HG02610 (cell line): ENCODE data around the gene RPS6KA2.

Experiments
- ATAC-seq: cut with Tn5 transposase; IDR thresholded peaks from one replicate; pipeline ENCODE4 v1.9.1; 2021; ENCODE audit warnings: mild to moderate bottlenecking, moderate library complexity; ENCODE audit not compliant: unreplicated experiment

Gene RPS6KA2

DNA sequence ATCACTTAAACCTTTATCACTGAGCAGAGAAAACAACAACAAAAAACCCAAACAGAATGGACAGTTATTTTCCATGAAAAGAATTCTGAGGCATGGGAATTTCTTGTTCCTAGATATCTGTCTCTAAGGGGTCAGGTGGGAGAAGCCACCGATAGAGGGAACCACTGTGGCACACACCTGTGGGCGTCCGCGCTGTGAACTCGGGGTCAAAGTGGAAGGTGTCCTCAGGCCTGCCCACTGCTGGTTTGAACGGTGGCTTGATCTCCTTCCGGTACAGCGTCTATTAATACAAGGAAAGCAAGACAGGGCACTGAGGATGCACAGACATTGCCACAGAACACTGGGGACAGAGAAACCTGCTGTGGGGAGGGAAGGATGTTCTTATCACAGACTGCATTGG, 167.8 kb downstream of the RPS6KA2 start:
- ATAC-seq: no peak

DNA sequence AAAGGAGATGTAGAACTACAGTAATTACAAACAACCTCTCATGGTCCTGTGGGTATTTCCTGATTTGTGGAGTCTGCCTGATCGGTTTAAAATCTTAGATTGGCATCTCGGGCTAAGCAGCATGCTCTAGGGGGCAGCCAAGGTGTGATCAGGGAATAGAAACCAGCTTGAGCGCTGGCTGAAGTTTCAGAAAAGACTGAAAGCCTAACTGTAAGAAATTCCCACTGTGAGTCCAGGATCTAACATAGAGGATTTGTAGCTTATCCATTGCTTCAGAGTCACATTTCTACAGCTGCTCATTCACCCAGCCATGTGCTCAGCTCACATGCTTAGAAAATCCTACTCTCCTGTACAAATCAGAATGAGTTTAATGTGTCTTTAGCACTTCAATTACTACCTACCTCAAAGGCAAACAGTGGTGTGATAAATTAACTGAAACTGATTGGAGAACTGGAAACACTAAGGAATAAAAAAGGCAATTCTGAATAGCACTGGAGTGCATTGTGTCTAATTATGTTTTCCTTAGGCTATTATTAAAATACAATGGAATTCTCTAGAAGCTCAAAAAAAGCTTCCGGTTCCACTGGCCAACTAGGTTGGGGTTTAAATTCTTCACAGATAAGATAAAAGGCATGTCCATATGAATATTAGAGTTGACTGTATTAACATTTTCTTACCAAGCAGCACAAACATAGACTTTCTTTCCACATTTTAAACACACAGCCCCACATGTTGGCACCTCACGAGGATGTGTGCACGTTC, 170.5 kb downstream of the RPS6KA2 start:
- ATAC-seq: no peak

DNA sequence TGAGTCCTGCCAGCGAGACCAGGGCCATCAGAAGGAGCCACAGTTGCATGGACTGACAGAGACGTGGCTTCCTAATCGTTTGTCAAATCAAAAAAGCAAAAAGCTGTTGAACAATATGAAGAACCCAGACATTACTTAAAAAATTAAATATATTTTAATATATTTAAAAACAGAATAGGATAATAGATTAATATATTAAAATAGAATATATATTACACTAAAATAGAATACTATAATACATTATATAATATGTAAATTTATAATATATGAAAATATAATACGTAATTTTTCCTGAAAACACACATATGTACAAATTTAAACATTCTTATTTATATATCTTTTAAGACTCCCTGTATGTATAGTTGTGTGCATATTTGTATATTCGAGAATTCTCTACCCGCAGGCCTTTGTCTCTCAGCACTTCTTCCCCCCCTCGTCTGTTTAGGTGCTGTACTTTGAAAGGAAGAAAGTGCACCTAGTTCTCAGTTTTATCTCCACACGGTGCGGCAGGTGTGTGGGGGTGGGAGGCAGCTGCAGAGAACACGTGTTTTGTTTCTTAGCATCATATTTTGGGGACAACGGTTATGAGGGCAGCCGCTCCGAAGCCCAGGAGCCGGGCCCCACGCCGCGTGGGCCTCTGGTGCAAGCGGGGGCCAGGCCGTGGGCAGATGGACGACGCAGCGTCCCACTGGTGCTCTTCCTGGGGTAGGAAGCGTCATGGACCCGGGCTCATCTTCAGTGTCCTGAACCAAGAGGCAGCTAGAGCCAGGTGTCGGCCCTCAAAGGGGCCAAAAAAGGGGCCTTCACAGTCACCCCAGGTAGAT, 172.1 kb downstream of the RPS6KA2 start:
- ATAC-seq: no peak

DNA sequence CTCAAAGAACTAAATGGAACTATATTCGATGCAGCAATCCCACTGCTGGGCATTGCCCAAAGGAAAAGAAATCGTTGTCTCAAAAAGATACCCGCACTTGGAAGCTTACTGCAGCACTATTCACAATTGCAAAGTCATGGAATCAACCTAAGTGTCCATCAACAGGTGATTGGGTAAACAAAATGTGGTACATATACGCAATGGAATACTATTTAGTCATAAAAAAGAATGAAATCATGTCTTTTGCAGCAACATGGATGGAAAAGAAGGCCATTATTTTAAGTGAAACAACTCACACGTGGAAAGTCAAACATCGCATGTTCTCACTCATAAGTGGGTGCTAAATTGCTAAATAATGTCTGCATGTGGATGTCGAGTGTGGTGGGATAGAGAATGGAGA, 173.4 kb downstream of the RPS6KA2 start:
- no peak for ATAC-seq

DNA sequence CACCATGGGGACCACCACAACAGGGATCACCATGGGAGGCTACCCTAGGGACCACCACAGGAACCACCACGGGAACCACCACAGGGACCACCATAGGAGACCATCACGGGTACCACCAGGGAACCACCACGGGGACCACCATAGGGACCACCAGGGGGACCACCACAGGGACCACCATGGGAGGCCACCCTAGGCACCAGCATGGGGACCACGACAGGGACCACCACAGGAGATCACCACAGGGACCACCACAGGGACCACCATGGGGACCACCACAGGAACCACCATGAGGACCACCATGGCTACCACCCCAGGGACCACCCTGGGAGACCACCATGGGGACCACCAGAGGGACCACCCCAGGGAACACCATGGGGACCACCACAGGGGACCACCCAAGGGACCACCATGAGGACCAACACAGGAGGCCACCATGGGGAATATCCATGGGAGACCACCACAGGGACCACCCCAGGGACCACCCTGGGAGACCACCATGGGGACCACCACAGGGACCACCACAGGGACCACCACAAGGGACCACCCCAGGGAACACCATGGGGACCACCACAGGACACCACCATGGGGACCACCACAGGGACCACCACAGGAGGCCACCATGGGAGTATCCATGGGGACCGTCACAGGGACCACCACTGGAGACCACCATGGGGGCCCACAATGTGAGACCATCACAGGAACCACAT, 176.7 kb downstream of the RPS6KA2 start:
- no peak for ATAC-seq

DNA sequence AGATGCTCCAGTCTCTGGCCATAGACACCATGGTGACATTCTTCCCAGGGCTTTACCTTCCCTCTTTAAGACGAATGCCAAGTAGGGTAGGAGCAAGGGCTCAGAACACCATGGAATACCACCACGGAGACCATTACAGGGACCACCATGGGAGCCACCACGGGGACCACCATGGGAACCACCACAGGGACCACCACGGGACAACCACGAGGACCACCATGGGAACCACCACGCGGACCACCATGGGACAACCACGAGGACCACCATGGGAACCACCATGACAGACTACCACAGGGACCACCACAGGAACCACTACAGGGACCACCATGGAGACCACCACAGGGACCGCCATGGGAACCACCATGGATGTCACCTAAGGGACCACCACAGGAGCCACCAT, 177.4 kb downstream of the RPS6KA2 start:
- ATAC-seq: no peak

DNA sequence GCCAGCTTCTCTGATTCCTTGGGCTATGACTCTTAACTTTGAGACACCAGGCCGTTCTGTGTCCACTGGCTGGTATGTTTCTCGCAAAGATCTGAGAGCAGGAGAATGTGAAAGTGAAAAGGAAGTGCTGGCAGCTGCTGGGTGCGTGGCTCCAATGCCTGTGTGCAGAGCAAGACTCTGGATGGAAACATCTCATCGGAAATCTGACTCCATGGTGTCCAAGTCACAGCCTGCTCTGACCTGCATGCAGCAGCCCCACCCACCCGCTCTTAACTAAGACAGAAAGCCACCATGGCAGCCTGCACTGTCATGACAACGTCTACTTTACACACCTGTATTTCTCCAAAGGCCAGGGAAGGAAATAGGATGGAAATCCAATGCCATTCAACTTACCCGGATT, 178.0 kb downstream of the RPS6KA2 start:
- no peak for ATAC-seq

DNA sequence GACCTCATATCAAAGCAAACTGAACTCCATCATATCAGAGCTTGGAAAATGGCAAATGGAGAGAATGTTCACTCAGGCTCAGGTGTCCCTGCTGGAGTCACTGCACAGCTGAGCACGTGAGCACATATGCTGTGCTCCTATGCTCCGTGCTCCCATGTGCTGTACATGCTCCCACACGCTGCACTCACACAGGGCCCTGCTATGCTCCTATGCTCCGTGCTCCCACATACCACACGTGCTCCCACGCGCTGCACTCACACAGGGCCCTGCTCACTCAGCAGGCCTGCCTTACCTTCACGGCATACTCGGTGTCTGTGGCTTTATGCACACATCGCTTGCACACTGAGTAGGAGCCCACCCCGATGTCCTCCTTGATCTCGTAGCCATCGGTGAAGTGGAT, 178.6 kb downstream of the RPS6KA2 start:
- no peak for ATAC-seq

DNA sequence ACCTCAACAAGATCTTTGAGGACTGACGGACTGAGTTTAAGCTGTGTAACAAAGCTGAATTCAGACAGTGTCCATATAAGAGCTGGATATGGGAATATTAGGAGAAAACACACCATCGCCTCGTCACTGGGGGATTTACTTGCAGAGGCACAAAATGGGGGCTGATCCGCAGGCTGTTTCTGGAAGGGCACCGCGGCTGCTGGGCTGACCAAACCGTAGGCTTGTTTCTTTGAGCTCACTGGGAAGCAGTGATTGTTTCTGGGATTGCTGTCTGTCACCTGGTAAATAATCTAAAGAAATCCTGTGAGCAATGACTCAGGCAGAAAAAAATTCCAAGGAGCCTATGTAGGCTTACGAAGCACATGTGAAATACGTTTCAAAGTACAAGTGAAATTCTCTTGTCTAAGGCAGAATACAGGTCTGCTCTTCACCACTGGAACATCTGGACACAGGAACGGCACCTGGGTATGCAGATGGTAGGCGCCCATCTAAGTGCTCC, 180.4 kb downstream of the RPS6KA2 start:
- no peak for ATAC-seq

DNA sequence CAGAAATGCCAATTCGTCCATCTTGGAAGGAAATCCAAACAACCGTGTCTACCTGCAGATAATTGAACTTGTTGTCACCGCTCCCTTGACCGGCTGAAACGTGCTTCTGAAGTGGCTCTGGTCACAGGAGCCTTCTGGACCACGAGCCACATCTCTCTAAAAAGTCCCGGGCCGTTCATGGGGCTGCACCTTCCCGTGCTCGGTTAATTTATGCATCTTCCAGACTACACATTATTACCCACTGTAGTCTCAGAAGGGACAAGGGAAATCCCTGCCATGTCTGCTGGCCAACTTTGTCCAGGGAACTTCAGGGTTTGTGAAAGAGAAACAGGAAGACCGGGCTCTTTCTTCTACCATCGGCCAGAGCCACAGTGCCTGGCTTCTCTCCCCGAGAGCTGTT, 180.9 kb downstream of the RPS6KA2 start:
- peak; percentile 47 for ATAC-seq

DNA sequence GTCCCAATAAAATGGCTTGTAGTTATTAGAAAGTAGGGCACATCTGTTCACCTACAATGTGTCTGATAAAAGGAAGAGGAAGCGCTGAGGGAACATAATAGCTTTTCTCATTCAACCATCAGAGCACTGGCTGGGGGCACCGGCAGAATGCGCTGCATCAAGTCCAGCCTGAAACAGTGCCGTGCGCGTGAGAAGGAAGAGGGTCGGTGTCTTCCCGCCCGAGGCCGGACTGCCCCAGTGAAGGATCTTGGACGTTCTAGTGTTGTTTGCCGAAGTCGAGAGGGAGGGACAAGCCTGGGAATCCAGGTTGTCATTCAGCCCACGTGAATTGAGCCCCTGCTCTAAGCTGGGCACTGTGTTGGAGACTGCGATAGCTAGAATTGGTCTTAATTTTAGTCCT, 182.6 kb downstream of the RPS6KA2 start:
- ATAC-seq: no peak

DNA sequence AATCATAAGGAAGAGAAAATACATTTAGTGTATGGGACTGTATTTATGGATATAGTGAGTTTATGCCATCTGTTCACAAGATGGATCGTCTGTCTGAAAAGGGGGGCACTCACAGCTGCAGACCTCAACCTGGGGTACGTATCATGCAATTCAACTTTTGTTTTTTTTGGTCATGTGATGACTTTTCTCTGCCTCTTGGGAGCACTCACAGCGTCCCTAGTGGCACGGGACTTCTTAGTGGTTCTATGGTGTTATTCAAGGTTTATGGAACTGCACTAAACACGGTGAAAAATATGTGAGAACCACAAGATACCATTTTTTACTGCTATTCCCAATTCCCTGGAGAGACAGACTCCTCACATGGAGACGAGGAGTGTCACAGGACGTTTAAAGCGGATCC, 183.9 kb downstream of the RPS6KA2 start:
- no peak for ATAC-seq

DNA sequence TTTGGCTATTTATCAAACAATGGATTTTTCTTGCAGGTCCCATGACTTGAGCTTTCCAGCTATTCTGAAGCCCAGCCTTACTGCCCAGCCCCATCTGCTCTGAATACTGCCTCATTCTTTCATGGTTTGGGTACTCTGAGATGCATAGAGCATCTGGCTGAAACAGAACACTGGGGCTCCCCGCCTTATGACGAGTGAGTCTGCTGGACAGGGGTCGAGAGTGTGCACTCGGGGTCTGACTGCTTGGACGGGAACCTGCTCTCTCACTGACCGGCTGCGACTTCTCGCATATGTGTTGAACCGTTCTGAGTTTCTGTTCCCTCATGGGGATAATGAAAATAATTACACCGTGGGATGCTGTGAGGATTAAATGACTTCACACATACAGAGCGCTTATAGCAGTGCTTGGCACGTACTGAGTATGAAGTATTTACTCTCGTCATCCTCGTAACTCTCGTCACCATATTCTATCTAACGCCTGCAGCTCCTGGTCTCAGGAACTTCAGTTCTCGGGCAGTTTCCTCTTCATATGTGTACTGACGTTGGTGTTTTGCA, 184.8 kb downstream of the RPS6KA2 start:
- ATAC-seq: no peak

DNA sequence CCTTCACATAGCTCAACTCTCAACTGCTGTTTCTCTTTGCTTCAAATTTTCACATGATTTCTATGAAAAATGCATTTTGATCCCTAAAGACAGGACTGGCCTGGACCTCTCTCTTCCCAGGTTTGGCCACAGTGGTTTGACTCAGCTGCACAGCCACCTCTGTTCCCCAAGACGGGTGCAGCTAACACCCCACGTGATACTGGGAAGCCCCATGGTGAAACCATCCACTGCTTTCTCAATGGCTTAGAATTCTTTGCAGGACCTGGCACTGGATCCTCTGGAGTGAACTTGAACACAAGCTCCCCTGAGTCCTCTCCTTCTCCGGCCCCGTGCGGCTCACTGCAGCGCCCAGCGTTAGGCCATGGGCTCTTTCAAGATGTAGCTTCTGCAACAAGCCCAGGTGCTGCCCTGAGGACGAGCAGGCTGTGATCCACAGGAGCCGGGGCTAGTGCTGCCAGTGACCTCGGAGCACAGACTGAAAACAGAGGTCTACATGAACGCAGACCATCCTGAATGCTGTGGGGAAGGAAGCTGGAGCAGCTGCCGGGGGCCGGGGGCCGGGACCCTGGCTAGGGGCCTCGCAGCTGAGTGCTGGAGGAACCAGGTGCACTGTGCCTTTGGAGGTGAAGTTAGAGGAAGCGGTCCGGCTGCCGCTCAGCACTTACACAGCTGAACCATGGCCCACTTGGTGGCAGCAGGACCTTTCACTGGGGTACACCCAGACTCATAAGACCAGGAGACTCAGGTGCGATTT, 185.5 kb downstream of the RPS6KA2 start:
- no peak for ATAC-seq

DNA sequence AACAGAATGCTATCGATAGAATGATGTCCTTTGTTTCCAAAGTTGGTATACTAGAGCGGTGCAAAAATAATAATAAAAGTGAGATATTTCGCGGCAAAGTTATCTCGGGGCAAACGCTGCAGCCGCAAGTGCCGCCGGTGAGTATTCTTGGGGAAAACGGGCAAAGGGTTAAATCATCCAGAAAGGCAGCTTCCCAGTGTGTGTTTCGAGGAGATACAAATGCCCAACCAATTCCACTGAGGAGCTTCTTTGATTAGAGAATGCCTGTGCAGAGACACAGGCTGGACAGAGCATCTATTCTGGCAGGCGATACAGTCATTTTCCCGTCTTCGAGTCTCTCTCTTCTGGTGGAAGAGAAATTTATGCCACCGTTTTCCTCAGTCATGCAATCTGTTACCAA, 186.3 kb downstream of the RPS6KA2 start:
- ATAC-seq: no peak

DNA sequence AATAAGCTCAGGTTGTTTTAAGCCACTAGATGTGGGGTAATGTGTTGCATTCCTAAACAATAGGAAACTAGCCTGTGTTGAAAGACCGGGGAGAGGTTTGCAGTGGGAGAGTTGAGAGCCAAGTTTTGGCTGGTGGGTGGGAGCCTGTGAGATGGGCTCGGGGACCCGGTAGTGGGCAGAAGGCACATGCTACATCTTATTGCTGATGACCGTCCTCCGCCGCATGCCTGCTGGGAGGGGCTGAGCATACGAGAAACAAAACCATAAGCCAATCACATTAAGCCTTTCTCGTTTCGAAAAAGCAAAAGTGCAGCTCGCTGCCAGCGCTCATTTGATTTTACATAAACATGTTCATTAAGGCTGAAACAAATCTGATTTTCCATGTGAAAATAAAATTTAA, 186.9 kb downstream of the RPS6KA2 start:
- no peak for ATAC-seq

DNA sequence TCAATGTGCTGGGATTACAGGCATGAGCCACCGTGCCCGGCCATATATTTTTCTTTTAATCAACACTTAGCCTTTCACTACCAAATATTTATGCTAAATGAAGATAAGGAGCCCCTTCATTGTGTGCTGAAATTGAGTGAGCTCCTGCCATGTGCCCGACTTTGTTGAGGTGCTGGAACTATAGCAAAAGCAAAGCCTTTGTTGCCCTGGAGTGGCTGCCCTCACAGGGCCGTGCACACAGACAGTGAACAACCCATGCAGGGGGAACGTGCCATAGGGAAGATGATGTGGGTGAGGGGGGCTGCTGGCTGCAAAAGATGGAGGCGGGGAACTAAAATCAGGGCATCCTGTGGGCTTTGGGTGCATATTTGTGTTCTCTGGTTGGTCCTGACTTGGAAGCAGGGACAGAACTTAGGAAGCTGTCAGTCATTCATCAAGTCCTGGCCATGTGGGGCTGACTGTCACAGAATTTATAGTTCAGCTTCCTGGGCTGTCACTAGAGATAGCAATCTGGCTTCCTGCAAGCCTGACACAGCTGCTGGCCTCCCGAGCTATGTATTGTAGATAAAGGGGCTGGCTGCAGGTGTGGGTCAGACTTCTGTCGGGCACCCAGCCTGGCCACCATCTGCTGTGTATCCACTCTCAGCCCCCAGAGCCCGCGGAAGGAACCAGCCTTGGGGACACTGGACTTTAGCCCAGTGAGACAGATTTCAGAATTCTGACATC, 187.5 kb downstream of the RPS6KA2 start:
- no peak for ATAC-seq

DNA sequence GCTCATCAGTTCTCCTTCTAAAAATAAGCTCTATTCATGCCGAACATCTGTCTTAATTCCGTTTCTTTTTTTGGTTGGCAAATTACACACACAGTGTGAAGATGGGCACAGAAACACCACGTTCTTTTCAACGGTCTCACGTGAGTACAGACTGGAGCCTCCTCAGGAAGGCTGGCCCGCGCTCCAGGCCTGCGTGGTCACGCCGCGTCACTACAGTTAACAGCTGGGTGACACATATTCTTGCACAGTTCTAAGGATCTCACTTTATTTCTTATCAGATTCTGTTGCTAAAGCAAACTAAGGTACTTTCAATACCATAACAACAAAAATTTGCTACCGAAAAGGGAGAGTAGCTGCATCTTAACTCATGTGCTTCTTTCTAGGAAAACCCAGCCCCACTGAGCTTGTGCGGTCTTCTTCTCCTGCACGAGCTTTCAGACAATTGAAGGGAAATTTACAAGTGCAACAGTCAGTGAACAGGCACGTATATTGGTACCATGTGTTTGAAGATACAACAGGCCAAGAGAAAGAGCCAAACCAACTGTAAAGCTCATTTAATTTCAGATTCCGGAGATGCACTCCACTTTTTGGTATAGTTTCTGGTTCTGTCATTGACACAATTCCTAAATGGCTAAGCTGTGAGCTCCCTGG, 188.7 kb downstream of the RPS6KA2 start:
- no peak for ATAC-seq

DNA sequence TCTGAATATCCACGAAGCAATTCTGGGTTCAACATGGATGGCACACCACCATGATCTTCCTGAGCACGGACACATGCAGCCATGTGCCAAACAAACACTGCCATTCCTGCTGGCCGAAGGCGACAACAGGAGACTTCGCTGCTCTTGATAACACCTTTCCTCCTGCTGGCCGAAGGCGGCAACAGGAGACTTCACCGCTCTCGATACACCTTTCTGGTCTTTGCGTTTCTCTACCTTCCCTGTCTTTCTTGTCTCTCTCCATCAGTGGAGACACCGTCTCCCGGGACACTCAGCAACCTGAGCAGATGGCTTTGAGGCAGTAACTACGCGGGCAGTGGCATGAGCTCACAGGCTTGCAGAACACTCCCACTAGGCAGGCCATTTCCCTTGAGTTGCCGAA, 189.4 kb downstream of the RPS6KA2 start:
- no peak for ATAC-seq
